Adrenal gland (tissue), 12 donors: Measurements from ENCODE around the gene COL23A1. TPM values are rescaled to one million over a fixed set of nuclear protein-coding genes. Genes with fewer than 3 reads are reported as not detected.

Experiments used
- DNase-seq, 7 donors: peaks; one replicate each; pipeline ENCODE4 v3.0.0-alpha.2; 2019 to 2020
- H3K27ac ChIP-seq, 5 donors: fragments of 200-600 bp; sonication (generic) in 4 of 5; 1 replicate in 3 of 5; 2 replicates in 2 of 5; pipeline versions ENCODE4 v1.5.1 to v1.8.0; 2016 to 2020; ENCODE audit warnings: mild to moderate bottlenecking in 1 of 5
- H3K27me3 ChIP-seq: fragments of 200-600 bp; 2 replicates; pipeline ENCODE4 v1.8.0; 2021
- H3K36me3 ChIP-seq, 2 donors: fragments of 200-600 bp; replicated peaks in 1 of 2; 1 replicate in 1 of 2; 2 replicates in 1 of 2; pipeline versions ENCODE4 v1.5.1 to v1.8.0; 2018 to 2022
- H3K4me1 ChIP-seq, 2 donors: fragments of 200-600 bp; replicated peaks in 1 of 2; 1 replicate in 1 of 2; 2 replicates in 1 of 2; pipeline versions ENCODE4 v1.5.1 to v1.8.0; 2018 to 2021
- H3K4me3 ChIP-seq, 4 donors: fragments of 200-600 bp; sonication (generic) in 3 of 4; one replicate each; pipeline ENCODE4 v1.5.1; 2016 to 2018
- H3K9me3 ChIP-seq, 3 donors: fragments of 200-600 bp; sonication (generic) in 1 of 3; replicated peaks in 1 of 3; 1 replicate in 2 of 3; 2 replicates in 1 of 3; pipeline versions ENCODE4 v1.5.1 to v1.8.0; 2016 to 2021
- CTCF ChIP-seq, 6 experiments: fragments of 450-650 bp in 4 of 6; fragments of 200-600 bp in 2 of 6; sonication (generic) in 1 of 6; IDR thresholded peaks; 1 replicate in 5 of 6; 2 replicates in 1 of 6; pipeline versions ENCODE4 v1.5.1 to v1.8.0; 2016 to 2021; ENCODE audit warnings: antibody characterized with exemption in 6 of 6, mild to moderate bottlenecking in 2 of 6, moderate library complexity in 1 of 6
- POLR2A ChIP-seq, 2 donors: fragments of 450-650 bp; IDR thresholded peaks; one replicate each; pipeline ENCODE4 v1.6.1; 2017; ENCODE audit warnings: antibody characterized with exemption in 2 of 2, mild to moderate bottlenecking in 2 of 2, moderate library complexity in 1 of 2
- WGBS, 4 donors: extraction: QIAGEN DNeasy Blood & Tissue Kit in 2 of 4; methylation state at CpG; one replicate each; pipeline versions ENCODE4 v1.1.5 to v1.1.7; 2013 to 2017; 5-methylcytosine and 5-hydroxymethylcytosine counted together
- intact Hi-C, 2 donors: fragments of 100-400 bp; cut with DNase I; formaldehyde crosslinking; loops; one replicate each; pipeline versions ENCODE4 v1.14.1 to v1.15.0; 2022 to 2023
- polyA plus RNA-seq, 3 donors: library from polyadenylated mRNA; stranded (reverse); fragments of 200-250 nt in 2 of 3; fragments of 350-450 nt in 1 of 3; fragmentation: Illumina TruSeq in 1 of 3; extraction: RNeasy Lipid Tissue Mini Kit (QIAGEN cat#74804) in 1 of 3; gene quantifications; one replicate each; pipeline ENCODE4 v1.2.3, GENCODE V29; 2013 to 2014
- total RNA-seq, 9 donors: library from RNA; depleted of rRNA in 4 of 9; stranded (reverse); fragments of >200 nt in 4 of 9; fragments of 120-200 nt in 1 of 9; fragmentation: NEBNext Ultra II Directional in 1 of 9; extraction: Animal tissue kit (Norgen Biotek cat#: 25700) in 1 of 9; gene quantifications; one replicate each; pipeline versions ENCODE4 v1.1.0 to v1.2.4, GENCODE V29; 2013 to 2023
- donor health status: healthy with polysubstance abuse.
- donor health status: Bipolar disorder and iron deficiency.
- donor health status: DM: yes; HTN: yes; CAD: no.
- donor health status: DM: no; HTN: no; CAD: no.
- donor health status: DM: no; HTN: no; CAD: no.
- donor health status: DM: yes; HTN: yes; CAD: no.

Gene COL23A1
- total and polyA plus RNA-seq, 12 donors: 0.09 to 4.4 (median 0.88) TPM

GRCh38 chr5:178378527-178379484 is 211.4 kb downstream of the COL23A1 start:
- no peaks in the 10 kb centered on the region for H3K27me3 ChIP-seq
- 89 to 93% (median 90%) methylated on average over 11 to 14 of the region's 14 CpGs for WGBS, 4 donors
- no peak overlapping the region for H3K4me3 ChIP-seq
- TF ChIP-seq CTCF (IDR thresholded peaks at IDR 0.05): no peak
- no peak for TF ChIP-seq POLR2A (IDR thresholded peaks at IDR 0.05)
- H3K27ac ChIP-seq: no peak overlapping the region
- DNase-seq: no peak
- no peaks in the 10 kb centered on the region for H3K9me3 ChIP-seq
- no peaks in the 10 kb centered on the region for H3K36me3 ChIP-seq
- H3K4me1 ChIP-seq: no peaks in the 10 kb centered on the region
- intact Hi-C loops: no loop called here

- Histone ChIP-seq H3K27me3 (no peaks in the 10 kb centered on the region), H3K4me1 (no peaks in the 10 kb centered on the region), H3K36me3 (no peaks in the 10 kb centered on the region), H3K9me3 (no peaks in the 10 kb centered on the region), H3K27ac (no peak overlapping the region), H3K4me3 (no peak overlapping the region)
- intact Hi-C loops: no loop called here
- 93 to 95% (median 94%) methylated on average over 16 to 21 of the region's 21 CpGs for WGBS, 4 donors
- TF ChIP-seq CTCF (IDR thresholded peaks at IDR 0.05): no peak
- no peak for TF ChIP-seq POLR2A (IDR thresholded peaks at IDR 0.05)
- no peak for DNase-seq
Measured at GRCh38 chr5:178377583-178378270, 212.5 kb downstream of the COL23A1 start.

- TF ChIP-seq CTCF (IDR thresholded peaks at IDR 0.05): no peak
- TF ChIP-seq POLR2A (IDR thresholded peaks at IDR 0.05): no peak
- H3K9me3 ChIP-seq: no peaks in the 10 kb centered on the region
- no peak overlapping the region for H3K27ac ChIP-seq
- H3K4me1 ChIP-seq: no peaks in the 10 kb centered on the region
- no peaks in the 10 kb centered on the region for H3K36me3 ChIP-seq
- intact Hi-C loops: no loop called here
- no peaks in the 10 kb centered on the region for H3K27me3 ChIP-seq
- no peak for DNase-seq
- no peak overlapping the region for H3K4me3 ChIP-seq
- 49 to 70% (median 59%) methylated on average over 7 to 19 of the region's 19 CpGs for WGBS, 4 donors
Measured at GRCh38 chr5:178376921-178377582, 213.1 kb downstream of the COL23A1 start.

- Histone ChIP-seq H3K4me3 (no peak overlapping the region), H3K9me3 (no peaks in the 10 kb centered on the region), H3K27me3 (no peaks in the 10 kb centered on the region), H3K4me1 (no peaks in the 10 kb centered on the region), H3K36me3 (no peaks in the 10 kb centered on the region), H3K27ac (no peak overlapping the region)
- no peak for DNase-seq
- 86 to 95% (median 91%) methylated on average over 13 of the region's 13 CpGs for WGBS, 4 donors
- intact Hi-C loops: no loop called here
- TF ChIP-seq CTCF (IDR thresholded peaks at IDR 0.05): no peak
- no peak for TF ChIP-seq POLR2A (IDR thresholded peaks at IDR 0.05)
Measured at GRCh38 chr5:178375348-178375747, 214.8 kb downstream of the COL23A1 start.
